H1 (cell line): Measurements from ENCODE around the gene STAT1. TPM values are rescaled to one million over a fixed set of nuclear protein-coding genes. Genes with fewer than 3 reads are reported as not detected.

ENCODE experiments used
- BRCA1 ChIP-seq: IDR thresholded peaks from 2 replicates; pipeline ENCODE4 v1.6.1; 2012; ENCODE audit warnings: low read depth, low read length, improper control_type of control experiment
- CHD7 ChIP-seq: fragments of 300-600 bp; sonication (generic); IDR thresholded peaks from 2 replicates; pipeline ENCODE4 v1.7.1; 2012; ENCODE audit warnings: low read length, moderate library complexity, mild to moderate bottlenecking, inconsistent platforms; ENCODE audit not compliant: insufficient replicate concordance
- KDM5A ChIP-seq: fragments of 200-600 bp; IDR thresholded peaks from 2 replicates; pipeline ENCODE4 v1.7.1; 2012; ENCODE audit warnings: mild to moderate bottlenecking, low read length, inconsistent platforms, mixed read lengths
- MAFK ChIP-seq: IDR thresholded peaks from 2 replicates; pipeline ENCODE4 v1.6.1; 2012; ENCODE audit warnings: low read depth, mild to moderate bottlenecking, improper control_type of control experiment, low read length
- POLR2AphosphoS5 ChIP-seq: IDR thresholded peaks from 2 replicates; pipeline ENCODE4 v1.6.1; 2011; ENCODE audit warnings: low read depth, low read length
- RAD21 ChIP-seq, 2 experiments: IDR thresholded peaks in 1 of 2; conservative IDR thresholded peaks in 1 of 2; 2 replicates each; pipeline ENCODE4 v1.6.1; 2011; ENCODE audit warnings: low read depth in 2 of 2, low read length in 2 of 2, improper control_type of control experiment in 1 of 2, inconsistent platforms in 1 of 2, mild to moderate bottlenecking in 1 of 2, moderate library complexity in 1 of 2
- RXRA ChIP-seq: IDR thresholded peaks from 2 replicates; pipeline ENCODE4 v1.6.1; 2011; ENCODE audit warnings: low read depth, mild to moderate bottlenecking, low read length, moderate library complexity; ENCODE audit not compliant: insufficient read depth
- TAF1 ChIP-seq: IDR thresholded peaks from 2 replicates; pipeline ENCODE4 v1.6.1; 2011; ENCODE audit warnings: mild to moderate bottlenecking, low read depth, low read length
- TAF7 ChIP-seq: optimal IDR thresholded peaks from 2 replicates; pipeline ENCODE3; 2011; ENCODE audit warnings: low read depth, mild to moderate bottlenecking, inconsistent platforms, low read length, moderate library complexity, borderline replicate concordance
- ZNF274 ChIP-seq: IDR thresholded peaks from 2 replicates; pipeline ENCODE4 v1.7.0; 2012; ENCODE audit warnings: low read length, borderline replicate concordance; ENCODE audit errors: extremely low read depth
- polyA plus RNA-seq, 7 experiments: library from polyadenylated mRNA; depleted of rRNA in 3 of 7; stranded (reverse) in 5 of 7; unstranded in 2 of 7; fragments of >200 nt in 5 of 7; fragments of 200-250 nt in 2 of 7; gene quantifications; 1 replicate in 5 of 7; 2 replicates in 1 of 7; 4 replicates in 1 of 7; pipeline versions ENCODE4 v1.2.1 to v1.2.3, GENCODE V29; 2011 to 2013; ENCODE audit warnings: missing spikeins in 2 of 7, mixed read lengths in 2 of 7
- total RNA-seq: library from RNA; stranded (reverse); fragmentation: NEBNext Ultra II Directional; extraction: Animal tissue kit (Norgen Biotek cat#: 25700); gene quantifications from 2 replicates; pipeline ENCODE4 v1.2.1, GENCODE V29; 2021
- TF ChIP-seq, protein P1 (sequence below): IDR thresholded peaks from 2 replicates; pipeline ENCODE4 v1.6.1; 2012; ENCODE audit warnings: inconsistent platforms

STAT1 gene
- total and polyA plus RNA-seq, 2 of the 8 experiments (the other 6 are each of a cell fraction or from before 2014, with no cell fraction given) = 20.3 to 43.0 TPM

- TF ChIP-seq CHD7 = no peak
- TF ChIP-seq, protein P1, sequence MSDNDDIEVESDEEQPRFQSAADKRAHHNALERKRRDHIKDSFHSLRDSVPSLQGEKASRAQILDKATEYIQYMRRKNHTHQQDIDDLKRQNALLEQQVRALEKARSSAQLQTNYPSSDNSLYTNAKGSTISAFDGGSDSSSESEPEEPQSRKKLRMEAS = no peak
- TF ChIP-seq MAFK = no peak
- TF ChIP-seq RXRA = no peak
- no peak for TF ChIP-seq TAF7
- no peak for TF ChIP-seq ZNF274
- TF ChIP-seq KDM5A = no peak
- TF ChIP-seq RAD21 (IDR thresholded peaks at IDR 0.05 in 1 of 2, conservative IDR thresholded peaks at IDR 0.05 in 1 of 2; ENCODE audit: low read depth in 2 of 2, low read length in 2 of 2) = no peak
- TF ChIP-seq POLR2AphosphoS5 = no peak
- no peak for TF ChIP-seq TAF1
- TF ChIP-seq BRCA1 = no peak
These were observed 45.3 kb upstream of the STAT1 start (continued) for GRCh38 chr2:191059308-191059707.
